Renal cortex interstitium (tissue), 11 donors: ENCODE data around the gene IGFBP4. TPM values are rescaled to one million over a fixed set of nuclear protein-coding genes. Genes with fewer than 3 reads are reported as not detected.

Experiments used
- DNase-seq, 11 donors: peaks; one replicate each; pipeline ENCODE4 v3.0.0-alpha.2; 2013; ENCODE audit warnings: low read depth in 9 of 11, low spot score in 4 of 11; ENCODE audit errors: extremely low read depth in 1 of 11
- polyA plus RNA-seq, 3 donors: library from polyadenylated mRNA; unstranded; fragments of 120-200 nt; gene quantifications; one replicate each; pipeline ENCODE4 v1.2.1, GENCODE V29; 2013; ENCODE audit not compliant: insufficient read length in 3 of 3

IGFBP4 gene
- polyA plus RNA-seq, 3 donors, result 336 to 355 (median 341) TPM

DNA sequence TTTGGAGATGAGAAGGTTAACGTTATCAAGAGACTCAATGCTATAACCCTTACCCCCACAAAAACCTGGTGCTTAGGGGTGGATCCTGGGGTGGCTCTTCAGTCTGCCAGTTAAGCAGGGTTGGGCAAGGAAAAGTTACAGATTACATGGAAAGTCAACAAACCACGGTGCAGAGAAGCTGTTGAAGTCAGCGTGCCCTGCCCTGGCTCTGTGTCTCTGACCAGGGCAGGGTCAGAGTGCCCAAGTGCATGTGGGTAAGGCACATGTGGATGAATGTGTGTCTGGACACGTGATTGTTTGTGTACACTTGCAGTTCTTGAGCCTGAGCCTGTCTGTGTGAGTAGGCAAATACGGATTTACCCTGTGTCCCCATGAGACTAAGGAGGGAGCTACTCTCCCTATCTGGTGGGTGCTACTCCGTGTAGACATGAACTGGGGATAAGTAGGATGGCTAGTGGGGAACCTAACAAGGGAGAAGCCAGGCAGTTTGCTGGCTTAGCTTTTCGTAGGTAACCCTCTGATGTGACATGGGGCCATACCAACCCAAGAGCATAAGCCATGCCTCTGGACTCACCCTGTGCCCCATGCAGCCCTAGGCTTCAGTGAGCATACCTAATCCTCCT lies 5.5 kb downstream of the IGFBP4 start:
- DNase-seq, result no peak

DNA sequence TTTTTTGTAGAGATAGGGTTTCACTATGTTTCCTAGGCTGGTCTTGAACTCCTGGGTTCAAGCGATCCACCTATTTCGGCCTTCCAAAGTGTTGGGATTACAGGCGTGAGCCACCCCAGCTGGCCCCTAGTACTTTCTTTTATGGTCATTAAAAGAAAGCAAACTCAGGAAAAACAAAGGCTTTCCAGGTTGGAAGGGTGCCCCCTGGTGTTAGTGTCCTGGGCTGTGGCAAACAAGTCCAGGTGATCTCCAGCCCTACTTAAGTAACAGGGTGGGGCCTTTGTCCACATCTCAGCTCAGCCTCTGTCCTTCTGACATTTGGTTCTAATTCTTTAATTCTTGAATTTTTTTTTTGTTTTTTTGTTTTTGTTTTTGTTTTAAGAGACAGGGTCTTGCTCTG lies 6.9 kb downstream of the IGFBP4 start:
- DNase-seq, result no peak

DNA sequence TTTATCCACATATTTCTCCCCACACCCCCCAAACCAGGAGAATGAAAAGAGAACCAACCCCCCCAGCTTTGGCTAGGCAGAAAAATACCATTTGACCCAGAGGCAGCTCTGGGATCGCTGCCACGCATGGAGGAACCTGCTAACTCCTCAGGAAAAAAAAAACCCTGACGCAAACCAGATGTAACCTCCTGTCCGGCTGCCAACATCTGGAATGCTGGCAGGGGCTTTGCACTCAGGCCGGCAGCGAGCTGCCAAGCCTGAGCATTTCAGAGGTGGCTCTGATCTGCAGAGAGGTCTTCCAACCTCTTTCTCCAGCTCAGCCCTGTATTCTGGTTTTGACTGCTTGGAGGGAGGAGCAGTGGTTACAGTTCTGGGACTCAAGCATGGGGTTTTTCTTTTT lies 8.2 kb downstream of the IGFBP4 start:
- no peak for DNase-seq

DNA sequence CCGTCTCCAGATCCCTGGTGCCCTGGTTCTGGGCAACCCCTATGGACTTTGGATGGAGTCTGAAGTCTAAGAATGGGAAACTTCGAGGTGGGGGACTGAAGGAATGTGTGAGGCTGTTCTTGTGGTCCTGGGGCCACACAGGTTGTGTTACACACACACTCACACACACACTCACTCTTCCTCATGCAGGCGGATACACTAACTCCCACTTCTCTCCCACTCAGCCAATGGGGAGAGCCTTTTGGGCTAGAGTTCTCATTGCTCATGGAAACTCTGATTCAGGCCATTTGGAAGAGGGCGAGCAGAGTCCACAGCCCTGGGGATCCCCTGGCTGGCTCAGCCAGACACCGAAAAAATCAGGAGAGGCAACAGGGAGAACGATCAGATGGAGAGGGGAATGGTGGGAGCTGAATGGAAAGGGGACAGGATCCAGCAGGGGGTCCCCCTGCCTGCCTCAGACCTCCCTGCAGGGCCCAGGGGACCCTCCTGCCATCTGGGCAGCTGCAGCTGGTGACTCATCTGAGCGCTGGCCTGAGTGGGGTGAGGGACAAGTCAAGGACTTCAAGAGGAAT lies 9.1 kb downstream of the IGFBP4 start:
- DNase-seq, result no peak

DNA sequence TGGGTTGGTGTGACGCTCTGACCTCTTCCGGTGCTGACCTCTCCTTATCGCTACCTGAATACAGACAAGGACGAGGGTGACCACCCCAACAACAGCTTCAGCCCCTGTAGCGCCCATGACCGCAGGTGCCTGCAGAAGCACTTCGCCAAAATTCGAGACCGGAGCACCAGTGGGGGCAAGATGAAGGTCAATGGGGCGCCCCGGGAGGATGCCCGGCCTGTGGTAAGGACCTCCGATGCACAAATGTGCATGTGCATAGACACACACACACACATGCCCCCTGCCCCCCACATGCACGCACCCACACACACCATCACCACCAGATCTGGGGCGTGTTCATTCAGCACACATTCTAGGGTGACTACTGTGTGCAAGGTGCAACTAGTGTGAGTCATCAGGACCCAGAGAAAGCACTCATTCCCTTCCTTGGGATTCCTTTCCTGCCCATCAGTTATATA lies 9.7 kb downstream of the IGFBP4 start:
- no peak for DNase-seq

DNA sequence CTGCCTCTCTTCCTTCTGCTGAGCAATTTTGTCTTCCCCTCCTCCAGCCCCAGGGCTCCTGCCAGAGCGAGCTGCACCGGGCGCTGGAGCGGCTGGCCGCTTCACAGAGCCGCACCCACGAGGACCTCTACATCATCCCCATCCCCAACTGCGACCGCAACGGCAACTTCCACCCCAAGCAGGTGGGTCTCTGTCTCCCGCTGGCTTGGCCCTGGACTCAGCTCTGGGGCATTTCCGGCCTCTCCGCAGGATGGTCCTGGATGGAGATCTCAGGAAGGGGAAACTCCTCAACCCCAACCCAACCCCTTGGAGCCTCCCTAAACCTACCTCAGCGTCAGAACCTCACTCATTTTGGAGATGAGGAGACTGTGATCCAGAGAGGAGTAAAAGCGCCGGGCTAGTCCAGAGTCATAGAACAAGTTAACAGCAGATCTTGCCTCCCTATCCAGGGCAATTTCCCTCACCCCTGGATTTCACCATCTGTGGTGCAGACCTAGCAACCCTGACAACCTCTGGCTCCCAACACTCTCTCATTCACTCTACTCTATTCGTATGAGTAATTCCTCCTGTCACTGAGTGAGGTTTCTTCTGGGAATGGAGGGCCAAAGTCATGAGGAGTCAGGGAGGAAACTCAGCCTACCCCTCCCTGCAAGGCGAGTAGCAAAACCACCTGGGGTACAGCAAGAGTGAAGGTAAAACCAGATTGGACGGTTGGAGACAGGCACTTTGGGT lies 10.8 kb downstream of the IGFBP4 start:
- no peak for DNase-seq

DNA sequence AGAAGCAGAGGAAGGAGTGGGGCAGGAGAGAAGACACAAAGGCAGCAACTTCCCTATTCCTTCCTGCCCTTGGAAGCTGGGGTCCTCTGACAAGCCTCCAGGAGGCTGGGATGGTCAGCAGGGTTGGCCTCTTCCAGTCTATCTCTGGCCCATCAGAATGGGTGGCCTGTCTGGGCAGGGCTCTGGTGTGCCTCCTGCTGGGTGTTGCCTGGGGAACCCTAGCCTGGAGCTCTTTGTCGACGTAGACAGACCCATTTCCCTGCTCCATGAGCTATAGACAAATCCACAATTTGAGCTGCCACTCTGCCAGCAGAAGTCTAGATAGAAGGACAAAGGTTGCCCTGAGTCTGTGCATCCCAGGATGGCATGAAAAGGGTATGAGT lies 11.4 kb downstream of the IGFBP4 start:
- no peak for DNase-seq

DNA sequence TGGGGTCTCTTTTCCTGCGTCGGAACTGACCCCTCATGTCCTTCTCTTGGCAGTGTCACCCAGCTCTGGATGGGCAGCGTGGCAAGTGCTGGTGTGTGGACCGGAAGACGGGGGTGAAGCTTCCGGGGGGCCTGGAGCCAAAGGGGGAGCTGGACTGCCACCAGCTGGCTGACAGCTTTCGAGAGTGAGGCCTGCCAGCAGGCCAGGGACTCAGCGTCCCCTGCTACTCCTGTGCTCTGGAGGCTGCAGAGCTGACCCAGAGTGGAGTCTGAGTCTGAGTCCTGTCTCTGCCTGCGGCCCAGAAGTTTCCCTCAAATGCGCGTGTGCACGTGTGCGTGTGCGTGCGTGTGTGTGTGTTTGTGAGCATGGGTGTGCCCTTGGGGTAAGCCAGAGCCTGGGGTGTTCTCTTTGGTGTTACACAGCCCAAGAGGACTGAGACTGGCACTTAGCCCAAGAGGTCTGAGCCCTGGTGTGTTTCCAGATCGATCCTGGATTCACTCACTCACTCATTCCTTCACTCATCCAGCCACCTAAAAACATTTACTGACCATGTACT lies 13.2 kb downstream of the IGFBP4 start:
- no peak for DNase-seq

DNA sequence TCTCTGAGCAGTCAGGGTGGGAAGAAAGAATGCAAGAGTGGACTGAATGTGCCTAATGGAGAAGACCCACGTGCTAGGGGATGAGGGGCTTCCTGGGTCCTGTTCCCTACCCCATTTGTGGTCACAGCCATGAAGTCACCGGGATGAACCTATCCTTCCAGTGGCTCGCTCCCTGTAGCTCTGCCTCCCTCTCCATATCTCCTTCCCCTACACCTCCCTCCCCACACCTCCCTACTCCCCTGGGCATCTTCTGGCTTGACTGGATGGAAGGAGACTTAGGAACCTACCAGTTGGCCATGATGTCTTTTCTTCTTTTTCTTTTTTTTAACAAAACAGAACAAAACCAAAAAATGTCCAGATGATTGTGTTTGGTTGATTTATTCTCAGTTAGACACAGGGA lies 14.1 kb downstream of the IGFBP4 start:
- DNase-seq, result no peak

DNA sequence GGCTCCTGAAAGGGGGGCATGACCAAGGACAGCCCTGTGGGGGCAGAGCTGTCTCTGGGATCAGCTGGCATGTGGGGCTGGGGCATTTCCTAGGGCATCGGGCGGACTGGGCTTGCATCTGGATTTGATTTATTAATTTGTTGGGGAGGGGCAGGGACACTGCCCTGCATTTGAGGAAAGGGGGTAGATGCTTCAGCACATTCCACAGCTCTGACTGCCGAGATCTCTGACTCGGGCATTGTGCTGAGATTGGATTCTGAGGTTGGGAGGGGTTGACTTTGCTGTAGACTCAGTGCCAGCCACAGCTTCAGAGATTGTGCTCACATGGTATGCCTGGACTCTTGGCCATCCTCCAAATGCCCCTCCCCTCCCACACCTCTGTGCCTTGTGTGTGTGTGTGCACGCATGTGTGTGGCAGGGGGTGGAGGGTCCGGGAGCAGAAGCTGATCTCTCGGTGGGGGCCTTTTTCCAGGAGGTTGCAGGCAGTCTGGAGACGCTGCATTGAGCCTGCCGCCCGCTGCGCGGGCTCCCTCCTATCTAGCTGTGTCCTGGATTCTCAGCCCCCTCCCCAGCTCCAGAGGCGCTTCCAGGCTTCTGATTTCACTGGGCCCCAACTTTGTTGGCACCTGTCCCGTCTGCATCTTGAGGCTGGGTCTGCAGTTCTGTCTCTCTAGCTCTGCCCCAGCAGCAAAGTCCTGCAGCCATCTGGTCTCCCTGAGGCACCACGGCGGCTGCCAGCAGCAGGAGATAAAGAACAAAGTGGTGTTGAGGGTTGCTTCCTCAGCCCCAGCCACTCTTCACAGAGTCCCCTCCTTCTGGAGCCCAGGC lies 14.9 kb downstream of the IGFBP4 start:
- no peak for DNase-seq

DNA sequence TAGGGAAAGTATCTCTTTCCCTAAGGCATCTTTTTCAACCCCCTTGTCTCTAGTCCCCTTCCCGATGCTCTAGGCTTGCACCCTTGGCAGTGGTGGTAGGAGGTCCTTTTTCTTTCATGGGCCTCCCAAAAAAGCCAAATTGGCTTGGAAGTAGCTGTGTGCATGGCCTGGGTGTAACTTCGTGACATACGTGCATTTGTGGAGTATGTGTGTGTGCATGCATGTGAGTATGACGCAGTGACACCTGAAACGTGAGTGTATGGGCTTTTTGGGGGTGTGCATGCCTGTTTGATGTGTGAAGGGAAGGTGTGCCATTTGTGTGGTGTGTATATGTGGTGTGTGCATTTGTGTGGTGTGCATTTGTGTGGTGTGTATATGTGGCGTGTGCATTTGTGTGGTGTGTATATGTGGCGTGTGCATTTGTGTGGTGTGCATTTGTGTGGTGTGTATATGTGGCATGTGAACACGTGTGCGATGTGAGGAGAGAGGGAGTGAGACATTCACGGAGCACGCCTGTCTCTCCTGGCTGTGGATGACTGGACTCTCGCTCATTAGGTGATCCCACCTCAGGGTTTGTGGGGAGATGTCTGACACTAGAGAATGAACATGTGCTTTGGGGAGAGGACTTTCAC lies 15.7 kb downstream of the IGFBP4 start:
- DNase-seq, result no peak

DNA sequence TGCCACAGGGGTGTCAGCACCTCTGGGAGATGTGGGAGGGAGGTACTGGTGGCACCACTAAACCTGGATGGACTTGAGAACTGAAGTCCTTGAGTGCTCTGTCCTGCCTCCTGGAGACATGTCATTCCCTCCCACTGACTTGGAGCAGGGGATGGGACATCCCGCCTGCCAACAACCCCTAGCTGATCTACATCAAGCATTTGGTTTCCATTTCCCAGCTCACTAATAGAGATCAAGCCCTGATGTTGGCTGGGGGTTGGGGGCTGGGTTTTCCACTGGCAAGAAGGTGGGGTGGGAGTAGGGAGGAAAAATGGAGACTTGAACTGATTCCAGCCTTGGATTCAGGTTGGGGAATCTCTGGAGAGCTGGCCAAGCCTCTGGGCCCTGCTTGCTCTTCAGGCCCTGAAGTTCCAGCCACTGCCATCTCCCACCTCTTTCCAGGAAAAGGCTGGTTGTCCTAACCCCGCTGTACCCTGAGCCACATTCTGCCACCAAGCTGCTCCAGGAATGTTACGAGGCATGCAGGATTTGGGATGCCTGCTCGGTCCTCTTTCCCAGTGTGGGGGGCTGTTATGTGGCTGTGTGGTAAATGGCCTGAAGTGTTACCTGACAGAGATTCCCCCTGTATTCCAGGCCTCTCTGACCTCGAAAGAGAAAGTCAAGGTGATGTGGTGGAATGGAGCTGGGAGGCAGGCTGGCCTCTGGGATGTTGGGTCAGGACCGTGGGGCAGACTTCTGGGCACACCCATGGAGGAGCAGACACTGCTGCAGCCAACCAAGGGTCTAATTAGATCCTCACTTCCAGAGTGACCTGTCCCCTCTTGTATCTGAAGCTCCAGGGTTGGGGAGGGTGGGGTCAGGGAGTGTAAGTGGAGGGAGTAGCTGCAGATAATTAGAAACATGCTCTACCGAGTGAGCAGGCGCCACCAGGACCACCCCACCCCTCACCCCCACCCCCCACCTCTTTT lies 16.7 kb downstream of the IGFBP4 start:
- no peak for DNase-seq

DNA sequence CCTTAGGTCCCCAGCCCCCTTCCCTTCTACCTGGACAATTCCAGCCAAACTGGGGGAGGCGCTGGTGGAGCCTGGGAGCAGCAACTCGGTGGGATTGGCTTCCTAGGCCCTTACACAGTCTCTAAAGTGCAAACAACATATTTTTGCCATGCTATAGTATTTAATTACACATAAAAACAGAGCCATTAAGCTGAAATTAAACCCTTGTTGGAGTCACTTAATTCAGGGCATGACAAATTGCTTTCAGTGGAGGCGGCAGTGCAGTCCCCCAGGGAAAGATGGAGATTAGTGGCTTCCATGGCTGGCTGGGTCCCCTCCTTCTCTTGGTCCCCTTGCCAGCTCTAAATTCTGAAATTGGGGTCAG lies 17.3 kb downstream of the IGFBP4 start:
- no peak for DNase-seq

DNA sequence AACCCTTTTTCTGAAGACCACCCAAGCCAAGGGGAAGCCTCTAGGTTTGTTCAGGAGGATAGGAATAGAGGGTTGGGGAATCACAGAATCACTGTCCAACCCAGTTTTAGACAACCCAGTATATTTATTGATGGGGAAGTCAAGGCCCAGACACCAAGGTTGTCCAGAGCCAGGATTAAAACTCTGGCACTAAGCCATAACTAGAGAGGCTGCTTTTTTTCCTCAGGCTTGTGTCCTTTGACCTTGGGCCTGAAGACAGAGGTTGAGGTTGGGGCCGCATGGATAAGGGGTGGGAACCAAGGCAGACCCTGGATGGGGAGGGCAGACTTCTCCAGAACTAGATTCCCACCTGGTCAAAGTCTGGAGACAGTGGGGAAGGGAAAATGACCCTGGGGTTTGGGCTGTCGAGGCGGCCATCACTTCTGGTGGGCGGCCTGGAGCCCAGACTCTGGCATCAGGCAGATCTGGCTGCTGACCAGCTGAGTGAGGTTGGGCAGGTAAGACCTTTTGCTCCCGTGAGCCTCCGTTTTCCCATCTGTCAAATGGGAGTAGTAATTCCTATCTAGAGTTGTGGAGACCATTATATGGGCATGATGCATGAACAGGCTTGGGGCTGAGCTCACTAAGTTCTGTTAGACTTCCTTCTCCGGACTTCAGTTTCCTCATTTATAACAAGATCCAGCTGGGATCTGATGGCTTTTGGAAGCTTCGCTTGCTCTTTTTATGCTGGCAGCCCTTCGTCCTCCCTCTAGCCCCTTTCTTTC lies 17.9 kb downstream of the IGFBP4 start:
- no peak for DNase-seq

DNA sequence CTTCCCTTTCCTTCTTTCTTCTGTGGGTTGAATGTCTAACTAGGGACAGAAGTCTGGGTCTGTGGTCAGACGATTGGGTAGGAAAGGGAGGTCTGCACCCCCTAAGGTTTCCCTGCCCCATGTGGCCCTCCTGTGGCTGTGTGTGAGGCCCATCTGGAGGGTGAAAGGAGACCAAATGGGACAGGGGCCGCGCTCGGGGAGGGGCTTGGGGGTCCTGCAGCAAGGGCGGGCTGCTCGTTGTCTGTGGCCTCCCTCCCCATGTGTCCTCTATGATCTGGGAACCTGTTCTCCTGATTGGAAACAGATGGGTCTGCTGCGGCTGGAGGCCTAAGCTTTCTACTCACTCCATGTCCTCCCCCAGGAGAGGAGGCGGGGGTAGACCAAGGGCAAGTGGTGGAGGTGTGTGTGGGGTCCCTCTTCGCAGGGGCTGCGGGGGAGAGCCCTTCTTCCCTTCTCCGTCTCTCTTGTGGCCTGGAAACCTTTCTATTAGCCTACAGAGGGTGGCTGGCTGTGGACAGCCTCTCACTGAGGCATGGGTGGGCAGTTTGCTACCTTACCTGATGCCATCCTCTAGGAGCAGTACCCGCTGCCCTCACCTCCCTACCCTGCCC lies 18.6 kb downstream of the IGFBP4 start:
- no peak for DNase-seq

DNA sequence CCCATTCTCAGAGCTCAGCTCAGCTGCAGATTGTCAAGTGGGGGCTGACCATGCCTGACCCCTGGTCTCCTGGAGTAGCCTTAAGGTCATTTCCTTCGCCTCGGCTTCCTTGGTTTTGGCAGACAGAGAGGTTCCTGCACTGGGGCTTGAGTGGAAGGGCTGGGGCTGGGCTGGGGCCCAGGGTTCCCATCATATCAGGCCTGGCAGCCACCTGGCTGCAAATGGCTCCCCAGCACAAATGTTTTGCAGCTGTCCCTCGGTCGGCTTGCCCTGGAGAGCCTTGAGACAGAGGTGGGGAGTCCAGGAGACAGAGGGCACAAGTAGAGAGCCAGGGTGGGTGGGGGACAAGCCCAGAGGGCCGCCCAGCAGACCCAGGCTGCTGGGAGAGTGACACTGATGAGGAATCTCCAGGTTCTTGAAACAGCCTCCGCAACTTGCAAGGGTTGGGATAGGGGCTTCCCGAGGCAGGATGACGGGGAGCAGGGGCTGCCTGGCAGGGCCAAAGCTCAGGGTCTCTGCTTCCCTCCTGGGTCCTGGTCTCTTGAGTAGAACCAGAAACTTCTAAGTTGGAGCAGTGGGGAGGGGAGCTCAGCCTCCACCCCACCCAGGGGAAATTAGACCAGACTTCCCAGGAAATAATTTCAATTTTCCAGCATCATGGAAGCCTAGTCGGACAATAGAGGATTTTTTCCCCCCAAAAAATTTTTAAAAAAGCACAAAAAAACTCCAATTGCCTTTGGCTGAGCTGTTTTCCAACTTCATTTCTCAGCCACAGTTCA lies 19.3 kb downstream of the IGFBP4 start:
- DNase-seq, result no peak
